ENCODE results near the gene HMG20B.

Gene HMG20B

GRCh38 chr19:3608079-3608641, 35.4 kb downstream of the HMG20B start:
- DNase-seq = no peak

GRCh38 chr19:3608750-3609322, 36.1 kb downstream of the HMG20B start:
- DNase-seq = no peak

GRCh38 chr19:3609779-3610719, 37.3 kb downstream of the HMG20B start:
- DNase-seq = no peak

GRCh38 chr19:3610745-3611717, 38.3 kb downstream of the HMG20B start:
- no peak for DNase-seq

- DNase-seq = no peak
These were observed 39.1 kb downstream of the HMG20B start for GRCh38 chr19:3611841-3612240.

- no peak for DNase-seq
These were observed 39.6 kb downstream of the HMG20B start for GRCh38 chr19:3612330-3612729.

- no peak for DNase-seq
These were observed 40.4 kb downstream of the HMG20B start for GRCh38 chr19:3612901-3613741.

GRCh38 chr19:3613818-3614661, 41.3 kb downstream of the HMG20B start:
- DNase-seq = no peak

- DNase-seq = no peak
These were observed 42.2 kb downstream of the HMG20B start for GRCh38 chr19:3614858-3615505.

- no peak for DNase-seq
These were observed 42.9 kb downstream of the HMG20B start for GRCh38 chr19:3615524-3616135.

GRCh38 chr19:3617463-3617862, 44.7 kb downstream of the HMG20B start:
- no peak for DNase-seq

- DNase-seq = no peak
These were observed 45.5 kb downstream of the HMG20B start for GRCh38 chr19:3618144-3618810.

- DNase-seq = no peak
These were observed 46.3 kb downstream of the HMG20B start for GRCh38 chr19:3618811-3619630.

GRCh38 chr19:3619631-3620012, 46.9 kb downstream of the HMG20B start:
- no peak for DNase-seq

- DNase-seq = no peak
These were observed 47.5 kb downstream of the HMG20B start for GRCh38 chr19:3620145-3620816.

GRCh38 chr19:3620817-3621547, 48.2 kb downstream of the HMG20B start:
- DNase-seq = no peak

- DNase-seq = no peak
These were observed 48.9 kb downstream of the HMG20B start for GRCh38 chr19:3621689-3622088.

Measured in NCI-H524 treated with DMSO at 0.1 percent for 48 hours (cell line).